ENCODE results near the gene RASL11B. TPM values are rescaled to one million over a fixed set of nuclear protein-coding genes. Genes with fewer than 3 reads are reported as not detected.

RASL11B gene
- total and polyA plus RNA-seq, 9 of the 15 experiments (the other 6 are each of a cell fraction or from before 2014, with no cell fraction given), result 0.24 to 1.5 (median 0.53) TPM

DNA sequence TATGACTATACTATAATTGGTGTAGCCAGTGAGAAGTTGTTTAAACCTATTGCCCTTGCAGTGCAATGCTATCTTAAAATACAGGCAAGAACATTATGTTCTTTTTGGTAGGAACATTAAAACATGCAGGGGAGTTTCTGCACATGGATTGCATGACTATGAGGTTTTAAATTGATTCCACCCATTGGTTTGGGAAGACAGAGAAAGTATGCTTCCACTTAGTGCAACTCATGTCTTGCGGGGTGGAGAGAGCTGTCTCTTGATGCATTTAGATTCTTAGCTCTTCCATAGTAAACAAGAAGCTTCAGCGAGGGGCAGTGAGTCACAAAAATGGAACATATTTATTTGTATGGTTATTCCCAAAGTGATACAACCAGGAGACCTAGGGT lies 39.5 kb upstream of the RASL11B start (continued):
- TF ChIP-seq, protein P1, sequence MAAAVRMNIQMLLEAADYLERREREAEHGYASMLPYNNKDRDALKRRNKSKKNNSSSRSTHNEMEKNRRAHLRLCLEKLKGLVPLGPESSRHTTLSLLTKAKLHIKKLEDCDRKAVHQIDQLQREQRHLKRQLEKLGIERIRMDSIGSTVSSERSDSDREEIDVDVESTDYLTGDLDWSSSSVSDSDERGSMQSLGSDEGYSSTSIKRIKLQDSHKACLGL (CRISPR knock-in tag; IDR thresholded peaks at IDR 0.05; ENCODE audit: borderline replicate concordance, poor library complexity, severe bottlenecking), result no peak

DNA sequence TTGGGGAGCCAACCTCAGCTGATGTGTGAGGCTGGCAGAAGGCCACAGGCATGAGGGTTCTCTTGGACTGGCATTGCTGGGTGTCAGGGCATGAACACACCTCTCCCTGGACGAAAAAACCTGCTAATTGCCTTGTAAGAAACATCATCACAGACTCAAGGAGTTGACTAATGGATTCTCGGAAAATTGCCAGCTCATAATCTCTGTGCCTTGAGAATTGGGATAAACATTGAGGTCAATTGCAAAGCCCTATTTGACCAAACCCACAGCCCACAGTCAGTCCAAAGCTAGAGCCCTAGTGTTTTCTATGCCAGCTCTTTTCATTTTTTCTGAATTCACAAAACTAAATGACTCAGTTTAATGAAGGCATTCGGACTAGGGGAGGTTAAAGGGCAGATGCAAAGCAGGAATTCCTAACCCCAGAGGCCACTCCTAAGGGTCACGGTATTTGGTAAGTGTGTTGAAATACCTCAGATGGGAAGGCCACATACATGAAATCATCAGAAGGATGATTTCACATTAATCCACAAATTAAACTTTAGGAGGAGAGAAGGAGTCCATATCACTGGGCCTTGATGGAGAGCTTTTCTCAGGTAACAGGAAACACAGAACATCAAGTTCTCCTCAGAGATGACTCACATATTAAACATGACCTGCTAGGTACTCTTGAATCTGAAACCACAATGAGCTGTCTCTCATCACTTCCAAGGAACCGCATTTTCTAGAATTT lies 39.0 kb upstream of the RASL11B start:
- no peaks in the 10 kb centered on the region for H3K36me3 ChIP-seq (ENCODE audit: control insufficient read depth, insufficient read depth, low read length)
- ChIA-PET CTCF (ENCODE audit: low intra/inter-chr PET ratio) (no interaction called here), POLR2A (interaction anchor here (1.1 kb wide), 1 partner anchor 67 kb away, joined by 5 read pairs; no protein-coding TSS in a partner anchor)
- intact Hi-C loops (cut with micrococcal nuclease) (no loop called here), in situ Hi-C loops (cut with MboI) (no loop called here)
- H3K4me2 ChIP-seq (ENCODE audit: insufficient read depth, low read length), result no peak overlapping the region
- no peaks in the 10 kb centered on the region for H4K20me1 ChIP-seq (replicated peaks; ENCODE audit: control insufficient read depth, insufficient read depth, low read length)
- TF ChIP-seq, protein P2, sequence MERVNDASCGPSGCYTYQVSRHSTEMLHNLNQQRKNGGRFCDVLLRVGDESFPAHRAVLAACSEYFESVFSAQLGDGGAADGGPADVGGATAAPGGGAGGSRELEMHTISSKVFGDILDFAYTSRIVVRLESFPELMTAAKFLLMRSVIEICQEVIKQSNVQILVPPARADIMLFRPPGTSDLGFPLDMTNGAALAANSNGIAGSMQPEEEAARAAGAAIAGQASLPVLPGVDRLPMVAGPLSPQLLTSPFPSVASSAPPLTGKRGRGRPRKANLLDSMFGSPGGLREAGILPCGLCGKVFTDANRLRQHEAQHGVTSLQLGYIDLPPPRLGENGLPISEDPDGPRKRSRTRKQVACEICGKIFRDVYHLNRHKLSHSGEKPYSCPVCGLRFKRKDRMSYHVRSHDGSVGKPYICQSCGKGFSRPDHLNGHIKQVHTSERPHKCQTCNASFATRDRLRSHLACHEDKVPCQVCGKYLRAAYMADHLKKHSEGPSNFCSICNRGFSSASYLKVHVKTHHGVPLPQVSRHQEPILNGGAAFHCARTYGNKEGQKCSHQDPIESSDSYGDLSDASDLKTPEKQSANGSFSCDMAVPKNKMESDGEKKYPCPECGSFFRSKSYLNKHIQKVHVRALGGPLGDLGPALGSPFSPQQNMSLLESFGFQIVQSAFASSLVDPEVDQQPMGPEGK (CRISPR knock-in tag; IDR thresholded peaks at IDR 0.05; ENCODE audit: borderline replicate concordance), result no peak
- no peak for TF ChIP-seq NR2C2 (CRISPR knock-in tag; IDR thresholded peaks at IDR 0.05)
- TF ChIP-seq NR2C2 (tag; IDR thresholded peaks at IDR 0.05), result peak; percentile 35; the same call in 1 of the 2 replicates
- TF ChIP-seq SETDB1 (IDR thresholded peaks at IDR 0.05; ENCODE audit: low read length), result no peak
- peak; percentile 30 for TF ChIP-seq MEIS2 (IDR thresholded peaks at IDR 0.05; ENCODE audit: partially characterized antibody)
- TF ChIP-seq BCOR (IDR thresholded peaks at IDR 0.05), result no peak
- TF ChIP-seq FOSL1 (tag; conservative IDR thresholded peaks at IDR 0.05), result peak; percentile 62
- no peak for TF ChIP-seq ELF1 (tag; IDR thresholded peaks at IDR 0.05)
- TF ChIP-seq, protein P3, sequence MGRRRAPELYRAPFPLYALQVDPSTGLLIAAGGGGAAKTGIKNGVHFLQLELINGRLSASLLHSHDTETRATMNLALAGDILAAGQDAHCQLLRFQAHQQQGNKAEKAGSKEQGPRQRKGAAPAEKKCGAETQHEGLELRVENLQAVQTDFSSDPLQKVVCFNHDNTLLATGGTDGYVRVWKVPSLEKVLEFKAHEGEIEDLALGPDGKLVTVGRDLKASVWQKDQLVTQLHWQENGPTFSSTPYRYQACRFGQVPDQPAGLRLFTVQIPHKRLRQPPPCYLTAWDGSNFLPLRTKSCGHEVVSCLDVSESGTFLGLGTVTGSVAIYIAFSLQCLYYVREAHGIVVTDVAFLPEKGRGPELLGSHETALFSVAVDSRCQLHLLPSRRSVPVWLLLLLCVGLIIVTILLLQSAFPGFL (CRISPR knock-in tag; IDR thresholded peaks at IDR 0.05), result no peak
- H3K4me1 ChIP-seq (replicated peaks in 1 of 2; ENCODE audit: control insufficient read depth in 2 of 2, insufficient read depth in 2 of 2, low read length in 2 of 2), result no peaks in the 10 kb centered on the region
- no peak overlapping the region for H2AFZ ChIP-seq (ENCODE audit: low read depth, low read length)
- H3K9ac ChIP-seq (ENCODE audit: insufficient read depth in 1 of 2, low read depth in 2 of 2, low read length in 2 of 2), result no peak overlapping the region
- WGBS (ENCODE audit: insufficient coverage, low coverage, missing lambda C conversion rate), result 6% methylated on average over 5 of the region's 5 CpGs
- H3K9me3 ChIP-seq (replicated peaks; ENCODE audit: control insufficient read depth, insufficient read depth, low read depth, low read length), result no peaks in the 10 kb centered on the region
- no peaks in the 10 kb centered on the region; a peak in 1 of 5 replicates for H3K27me3 ChIP-seq (ENCODE audit: control insufficient read depth in 2 of 2, insufficient read depth in 2 of 2, low read length in 2 of 2)
- no TSS peak for BruUV-seq (replicated peaks)
- no peaks in the 10 kb centered on the region for H3K9me1 ChIP-seq (ENCODE audit: control insufficient read depth, insufficient read depth, low read length)
- ATAC-seq (no peak), DNase-seq (ENCODE audit: extremely low read depth in 1 of 4, low spot score in 3 of 4) (no peak), FAIRE-seq (peak; percentile 49)
- H3K79me2 ChIP-seq (ENCODE audit: control insufficient read depth, insufficient read depth, low read length), result no peaks in the 10 kb centered on the region
- H3K27ac ChIP-seq (ENCODE audit: extremely low read depth, low read depth, low read length), result no peak overlapping the region
- H3K4me3 ChIP-seq, result no peak overlapping the region

All from K562 (cell line).